Right lobe of liver (tissue), 4 donors: ENCODE data around the gene TIGAR.

Experiments
- POLR2A ChIP-seq: fragments of 450-650 bp; IDR thresholded peaks from one replicate; pipeline ENCODE4 v1.6.1; 2017; ENCODE audit warnings: antibody characterized with exemption, mild to moderate bottlenecking
- TF ChIP-seq, protein P1 (sequence below), 4 donors: fragments of 200-600 bp in 3 of 4; fragments of 450-650 bp in 1 of 4; IDR thresholded peaks; one replicate each; pipeline versions ENCODE4 v1.5.1 to v1.8.0; 2016 to 2022; ENCODE audit warnings: antibody characterized with exemption in 4 of 4, mild to moderate bottlenecking in 2 of 4
- donor health status: DM: no; HTN: no; CAD: no.
- donor health status: DM: no; HTN: no; CAD: no.
- donor health status: DM: no; HTN: yes; CAD: no.

DNA sequence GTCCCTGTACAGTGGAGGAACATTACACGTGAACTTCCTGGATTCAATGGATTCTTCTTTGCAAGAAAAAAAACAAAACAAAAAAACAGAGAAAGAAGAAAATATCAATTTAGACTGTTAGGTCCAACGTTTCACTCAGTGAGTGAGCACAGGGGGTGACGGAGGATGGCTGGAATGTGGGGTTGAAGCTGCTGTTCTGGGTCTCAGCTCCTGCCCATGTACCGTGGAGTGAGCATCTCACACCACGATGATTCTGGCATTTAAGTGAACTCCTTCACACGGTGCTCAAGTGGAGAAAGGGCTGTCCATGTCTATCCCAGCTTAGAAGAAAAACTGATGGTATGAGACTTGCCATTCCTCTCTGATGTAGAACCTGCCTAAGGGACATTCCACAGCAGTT is 24.3 kb upstream of the TIGAR start:
- no peak for TF ChIP-seq POLR2A
- TF ChIP-seq, protein P1, sequence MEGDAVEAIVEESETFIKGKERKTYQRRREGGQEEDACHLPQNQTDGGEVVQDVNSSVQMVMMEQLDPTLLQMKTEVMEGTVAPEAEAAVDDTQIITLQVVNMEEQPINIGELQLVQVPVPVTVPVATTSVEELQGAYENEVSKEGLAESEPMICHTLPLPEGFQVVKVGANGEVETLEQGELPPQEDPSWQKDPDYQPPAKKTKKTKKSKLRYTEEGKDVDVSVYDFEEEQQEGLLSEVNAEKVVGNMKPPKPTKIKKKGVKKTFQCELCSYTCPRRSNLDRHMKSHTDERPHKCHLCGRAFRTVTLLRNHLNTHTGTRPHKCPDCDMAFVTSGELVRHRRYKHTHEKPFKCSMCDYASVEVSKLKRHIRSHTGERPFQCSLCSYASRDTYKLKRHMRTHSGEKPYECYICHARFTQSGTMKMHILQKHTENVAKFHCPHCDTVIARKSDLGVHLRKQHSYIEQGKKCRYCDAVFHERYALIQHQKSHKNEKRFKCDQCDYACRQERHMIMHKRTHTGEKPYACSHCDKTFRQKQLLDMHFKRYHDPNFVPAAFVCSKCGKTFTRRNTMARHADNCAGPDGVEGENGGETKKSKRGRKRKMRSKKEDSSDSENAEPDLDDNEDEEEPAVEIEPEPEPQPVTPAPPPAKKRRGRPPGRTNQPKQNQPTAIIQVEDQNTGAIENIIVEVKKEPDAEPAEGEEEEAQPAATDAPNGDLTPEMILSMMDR (IDR thresholded peaks at IDR 0.05) = no peak
